ENCODE results near the gene THOC5.

DNA sequence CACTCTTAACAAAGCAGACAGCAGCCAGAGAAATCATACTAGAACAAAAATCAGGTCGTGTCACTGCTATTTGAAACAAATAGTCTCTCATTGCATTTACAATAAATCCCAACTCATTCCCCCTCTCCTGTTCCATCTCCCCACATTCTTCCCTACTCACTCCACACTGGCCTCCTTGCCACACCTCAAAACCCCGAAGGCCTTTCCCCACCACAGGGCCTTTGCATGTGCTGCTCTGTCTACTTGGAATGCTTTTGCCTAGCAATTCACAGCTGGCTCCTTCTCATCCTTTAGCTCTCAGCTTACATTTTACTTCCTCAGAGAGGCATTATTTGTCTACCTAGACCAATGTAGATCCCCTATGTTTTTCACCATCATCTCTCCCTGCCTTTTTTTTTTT, 6.3 kb upstream of the THOC5 start:
- TF ChIP-seq, protein P1, sequence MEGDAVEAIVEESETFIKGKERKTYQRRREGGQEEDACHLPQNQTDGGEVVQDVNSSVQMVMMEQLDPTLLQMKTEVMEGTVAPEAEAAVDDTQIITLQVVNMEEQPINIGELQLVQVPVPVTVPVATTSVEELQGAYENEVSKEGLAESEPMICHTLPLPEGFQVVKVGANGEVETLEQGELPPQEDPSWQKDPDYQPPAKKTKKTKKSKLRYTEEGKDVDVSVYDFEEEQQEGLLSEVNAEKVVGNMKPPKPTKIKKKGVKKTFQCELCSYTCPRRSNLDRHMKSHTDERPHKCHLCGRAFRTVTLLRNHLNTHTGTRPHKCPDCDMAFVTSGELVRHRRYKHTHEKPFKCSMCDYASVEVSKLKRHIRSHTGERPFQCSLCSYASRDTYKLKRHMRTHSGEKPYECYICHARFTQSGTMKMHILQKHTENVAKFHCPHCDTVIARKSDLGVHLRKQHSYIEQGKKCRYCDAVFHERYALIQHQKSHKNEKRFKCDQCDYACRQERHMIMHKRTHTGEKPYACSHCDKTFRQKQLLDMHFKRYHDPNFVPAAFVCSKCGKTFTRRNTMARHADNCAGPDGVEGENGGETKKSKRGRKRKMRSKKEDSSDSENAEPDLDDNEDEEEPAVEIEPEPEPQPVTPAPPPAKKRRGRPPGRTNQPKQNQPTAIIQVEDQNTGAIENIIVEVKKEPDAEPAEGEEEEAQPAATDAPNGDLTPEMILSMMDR (IDR thresholded peaks at IDR 0.05): no peak
- TF ChIP-seq POLR2A (IDR thresholded peaks at IDR 0.05) (no peak), EP300 (IDR thresholded peaks at IDR 0.05; ENCODE audit: low read depth) (no peak), POLR2AphosphoS5 (IDR thresholded peaks at IDR 0.05) (no peak)

All from transverse colon (tissue), 4 donors.